Measurements from ENCODE around the gene KIF26B. TPM values are rescaled to one million over a fixed set of nuclear protein-coding genes. Genes with fewer than 3 reads are reported as not detected.
A peak's percentile ranks its signal among the peaks of the same experiment; 100 is the strongest.

Gene KIF26B
- total and polyA plus RNA-seq, 2 experiments from 2014 or later, result 2.5 to 8.0 TPM

DNA sequence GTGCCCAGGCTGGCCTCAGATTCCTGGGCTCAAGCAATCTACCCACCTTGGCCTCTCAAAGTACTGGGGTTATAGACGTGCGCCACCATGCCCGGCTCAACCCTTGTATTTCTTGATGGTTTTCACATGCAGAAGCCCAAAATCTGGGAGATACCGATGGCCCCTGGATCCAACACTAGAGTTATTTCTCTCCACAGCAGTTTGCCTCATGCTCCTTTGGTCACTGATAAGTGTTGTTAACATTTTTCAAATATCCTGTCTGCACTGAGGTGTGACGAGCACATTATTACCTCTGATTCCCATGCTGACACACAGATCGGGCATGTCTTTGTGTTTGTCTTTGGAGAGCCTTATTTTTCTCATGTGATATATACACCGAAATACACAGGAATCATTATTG lies 107.0 kb downstream of the KIF26B start:
- no peaks in the 10 kb centered on the region for H3K79me2 ChIP-seq (ENCODE audit: insufficient read depth)
- 76 to 77% methylated on average over 7 of the region's 7 CpGs for WGBS, 2 experiments (ENCODE audit: low coverage in 1 of 2, low lambda C conversion rate in 2 of 2, missing lambda C conversion rate in 2 of 2)
- H3K9ac ChIP-seq, result no peak overlapping the region
- TF ChIP-seq EZH2 (IDR thresholded peaks at IDR 0.05; ENCODE audit: insufficient read depth, poor library complexity, severe bottlenecking) (no peak), EZH2phosphoT487 (IDR thresholded peaks at IDR 0.05; ENCODE audit: insufficient read depth, low read depth) (no peak)
- no peaks in the 10 kb centered on the region for H4K20me1 ChIP-seq (ENCODE audit: insufficient read depth)
- H3K36me3 ChIP-seq (ENCODE audit: low read depth), result no peaks in the 10 kb centered on the region
- H3K4me2 ChIP-seq (ENCODE audit: unreplicated experiment), result no peak overlapping the region
- no peak overlapping the region for H2AFZ ChIP-seq
- H3K27me3 ChIP-seq (replicated peaks; ENCODE audit: insufficient read depth), result no peaks in the 10 kb centered on the region
- no peak overlapping the region for H3K27ac ChIP-seq
- in situ Hi-C loops (cut with MboI), result no loop called here
- H3K9me2 ChIP-seq (ENCODE audit: insufficient read depth), result no peaks in the 10 kb centered on the region
- no peaks in the 10 kb centered on the region for H3K9me3 ChIP-seq (ENCODE audit: low read depth)
- H3F3A ChIP-seq (ENCODE audit: insufficient read depth), result 0 out of 2 replicates have a peak, but pooled peaks cover 17% of the 10 kb centered on the region
- no peak for DNase-seq
- H3K4me3 ChIP-seq, result no peak overlapping the region
- peaks cover 18% of the 10 kb centered on the region for H3K4me1 ChIP-seq (ENCODE audit: insufficient read depth)

DNA sequence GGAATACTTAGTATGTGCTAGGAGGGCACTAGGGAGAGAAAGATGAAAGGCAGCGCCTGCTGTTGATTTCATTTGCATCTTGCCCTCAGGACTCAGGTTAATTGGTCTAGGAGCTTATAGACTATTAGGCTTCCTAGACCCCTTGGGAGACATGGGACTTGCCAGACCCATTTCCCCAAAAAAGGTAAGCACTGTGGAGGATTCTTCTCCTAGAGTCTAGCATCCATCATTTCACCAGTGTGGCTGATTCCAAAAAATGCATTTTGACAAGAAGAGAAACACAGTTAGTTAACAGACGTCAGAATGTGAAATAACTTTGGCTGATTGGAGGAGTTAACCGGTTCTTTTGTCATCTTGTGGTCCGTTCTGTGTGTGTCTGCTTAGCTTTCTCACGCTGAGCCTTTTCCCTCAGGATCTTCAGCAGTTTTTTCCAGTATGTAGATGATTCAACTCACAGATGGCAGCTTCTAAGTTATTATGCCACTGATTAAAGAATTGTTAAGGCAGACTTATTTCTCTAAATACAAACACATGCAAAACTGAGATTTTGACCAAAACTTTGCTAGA lies 108.8 kb downstream of the KIF26B start:
- 9 to 16% methylated on average over 5 of the region's 5 CpGs for WGBS, 2 experiments (ENCODE audit: low coverage in 1 of 2, low lambda C conversion rate in 2 of 2, missing lambda C conversion rate in 2 of 2)
- Histone ChIP-seq H3K27ac (peak overlapping the region; percentile 57), H3K4me1 (ENCODE audit: insufficient read depth) (peaks cover 18% of the 10 kb centered on the region), H4K20me1 (ENCODE audit: insufficient read depth) (no peaks in the 10 kb centered on the region), H3K9ac (peak overlapping the region; percentile 62), H3K27me3 (replicated peaks; ENCODE audit: insufficient read depth) (no peaks in the 10 kb centered on the region), H3K4me3 (peak overlapping the region; percentile 25), H3K9me2 (ENCODE audit: insufficient read depth) (no peaks in the 10 kb centered on the region), H2AFZ (peak overlapping the region; percentile 31), H3K36me3 (ENCODE audit: low read depth) (no peaks in the 10 kb centered on the region), H3K9me3 (ENCODE audit: low read depth) (no peaks in the 10 kb centered on the region), H3K4me2 (ENCODE audit: unreplicated experiment) (peak overlapping the region; percentile 55), H3F3A (ENCODE audit: insufficient read depth) (0 out of 2 replicates have a peak, but pooled peaks cover 17% of the 10 kb centered on the region), H3K79me2 (ENCODE audit: insufficient read depth) (no peaks in the 10 kb centered on the region)
- in situ Hi-C loops (cut with MboI), result no loop called here
- TF ChIP-seq EZH2 (IDR thresholded peaks at IDR 0.05; ENCODE audit: insufficient read depth, poor library complexity, severe bottlenecking) (no peak), EZH2phosphoT487 (IDR thresholded peaks at IDR 0.05; ENCODE audit: insufficient read depth, low read depth) (no peak)
- peak; percentile 91 for DNase-seq

DNA sequence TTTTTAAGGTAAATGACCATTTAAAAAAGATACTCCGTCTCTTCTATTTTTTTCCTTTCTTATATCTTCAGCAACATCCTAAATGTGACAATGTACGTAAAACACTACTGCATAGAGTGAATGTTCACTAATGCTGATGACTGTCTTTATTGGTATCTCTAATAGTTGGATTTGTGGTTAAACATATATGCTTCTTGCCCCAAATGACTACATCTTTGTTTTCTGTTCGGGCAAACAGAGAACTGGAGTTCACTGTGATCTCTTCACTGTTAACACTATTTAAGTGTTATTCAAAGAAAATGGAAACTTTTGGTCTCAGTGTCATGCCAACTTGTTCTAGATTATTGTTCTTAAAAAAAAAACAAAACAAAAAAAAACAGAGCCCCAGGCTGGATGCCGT lies 109.4 kb downstream of the KIF26B start:
- Histone ChIP-seq H3K4me1 (ENCODE audit: insufficient read depth) (peaks cover 18% of the 10 kb centered on the region), H3K9me2 (ENCODE audit: insufficient read depth) (no peaks in the 10 kb centered on the region), H3K9ac (peak overlapping the region; percentile 62), H3K9me3 (ENCODE audit: low read depth) (no peaks in the 10 kb centered on the region), H3K79me2 (ENCODE audit: insufficient read depth) (no peaks in the 10 kb centered on the region), H2AFZ (peak overlapping the region; percentile 17), H3K4me3 (peak overlapping the region; percentile 17), H4K20me1 (ENCODE audit: insufficient read depth) (no peaks in the 10 kb centered on the region), H3K27ac (peak overlapping the region; percentile 57), H3F3A (ENCODE audit: insufficient read depth) (0 out of 2 replicates have a peak, but pooled peaks cover 17% of the 10 kb centered on the region), H3K4me2 (ENCODE audit: unreplicated experiment) (peak overlapping the region; percentile 55), H3K36me3 (ENCODE audit: low read depth) (no peaks in the 10 kb centered on the region), H3K27me3 (replicated peaks; ENCODE audit: insufficient read depth) (no peaks in the 10 kb centered on the region)
- 35 to 40% methylated on average over 4 of the region's 4 CpGs for WGBS, 2 experiments (ENCODE audit: low coverage in 1 of 2, low lambda C conversion rate in 2 of 2, missing lambda C conversion rate in 2 of 2)
- peak; percentile 54 for DNase-seq
- TF ChIP-seq EZH2 (IDR thresholded peaks at IDR 0.05; ENCODE audit: insufficient read depth, poor library complexity, severe bottlenecking), result no peak
- no peak for TF ChIP-seq EZH2phosphoT487 (IDR thresholded peaks at IDR 0.05; ENCODE audit: insufficient read depth, low read depth)
- in situ Hi-C loops (cut with MboI), result no loop called here

DNA sequence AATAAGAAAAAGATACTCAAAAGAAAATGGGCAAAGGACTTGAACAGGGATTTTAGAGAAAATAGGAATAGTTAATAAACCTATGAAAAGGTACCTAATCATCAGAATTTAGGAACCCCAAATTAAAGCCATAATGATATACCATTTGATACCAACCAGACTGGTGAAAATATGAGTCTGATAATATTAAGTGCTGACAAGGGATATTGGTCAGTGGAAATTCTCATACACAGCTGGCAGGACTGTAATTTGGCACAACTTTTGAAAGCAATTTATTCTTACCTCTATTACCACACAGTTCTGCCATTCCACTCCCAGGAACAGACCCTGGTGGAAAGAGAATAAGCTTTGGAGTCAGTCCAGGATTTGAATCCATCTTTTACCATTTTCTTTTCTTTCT lies 111.3 kb downstream of the KIF26B start:
- H3K36me3 ChIP-seq (ENCODE audit: low read depth), result no peaks in the 10 kb centered on the region
- no peaks in the 10 kb centered on the region for H3K9me2 ChIP-seq (ENCODE audit: insufficient read depth)
- no peaks in the 10 kb centered on the region for H3K79me2 ChIP-seq (ENCODE audit: insufficient read depth)
- no peaks in the 10 kb centered on the region for H4K20me1 ChIP-seq (ENCODE audit: insufficient read depth)
- 0 out of 2 replicates have a peak, but pooled peaks cover 17% of the 10 kb centered on the region for H3F3A ChIP-seq (ENCODE audit: insufficient read depth)
- in situ Hi-C loops (cut with MboI), result no loop called here
- H3K4me1 ChIP-seq (ENCODE audit: insufficient read depth), result peaks cover 18% of the 10 kb centered on the region
- H3K27ac ChIP-seq, result no peak overlapping the region
- H3K9me3 ChIP-seq (ENCODE audit: low read depth), result no peaks in the 10 kb centered on the region
- H3K4me2 ChIP-seq (ENCODE audit: unreplicated experiment), result no peak overlapping the region
- no peak for TF ChIP-seq EZH2 (IDR thresholded peaks at IDR 0.05; ENCODE audit: insufficient read depth, poor library complexity, severe bottlenecking)
- TF ChIP-seq EZH2phosphoT487 (IDR thresholded peaks at IDR 0.05; ENCODE audit: insufficient read depth, low read depth), result no peak
- H3K4me3 ChIP-seq, result no peak overlapping the region
- no peak overlapping the region for H3K9ac ChIP-seq
- no peak overlapping the region for H2AFZ ChIP-seq
- no peak for DNase-seq
- no peaks in the 10 kb centered on the region for H3K27me3 ChIP-seq (replicated peaks; ENCODE audit: insufficient read depth)

DNA sequence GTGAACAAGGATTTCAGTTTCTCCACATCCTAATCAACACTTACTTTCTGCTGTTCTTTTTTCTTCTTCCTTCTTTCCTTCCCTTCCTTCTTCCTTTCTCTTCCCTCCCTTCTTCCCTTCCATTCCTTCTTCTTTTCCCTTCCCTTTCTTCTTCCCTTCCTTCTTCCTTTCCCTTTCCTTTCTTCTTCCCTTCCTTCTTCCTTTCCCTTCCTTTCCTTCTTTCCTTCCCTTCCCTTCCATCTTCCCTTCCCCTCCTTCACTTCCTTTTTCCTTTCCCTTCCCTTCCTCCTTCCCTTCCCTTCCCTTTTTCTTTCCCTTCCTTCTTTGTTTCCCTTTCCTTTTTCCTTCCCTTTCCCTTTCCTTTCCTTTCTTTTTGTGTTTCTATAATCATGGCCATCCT lies 115.3 kb downstream of the KIF26B start:
- Histone ChIP-seq H3K9me2 (ENCODE audit: insufficient read depth) (no peaks in the 10 kb centered on the region), H3K27me3 (replicated peaks; ENCODE audit: insufficient read depth) (no peaks in the 10 kb centered on the region), H3K4me3 (no peak overlapping the region), H2AFZ (no peak overlapping the region), H3K9ac (no peak overlapping the region), H3K27ac (no peak overlapping the region), H3K36me3 (ENCODE audit: low read depth) (no peaks in the 10 kb centered on the region), H3K4me2 (ENCODE audit: unreplicated experiment) (no peak overlapping the region), H3K79me2 (ENCODE audit: insufficient read depth) (no peaks in the 10 kb centered on the region), H3K9me3 (ENCODE audit: low read depth) (no peaks in the 10 kb centered on the region), H3K4me1 (ENCODE audit: insufficient read depth) (no peaks in the 10 kb centered on the region), H3F3A (ENCODE audit: insufficient read depth) (no peaks in the 10 kb centered on the region), H4K20me1 (ENCODE audit: insufficient read depth) (no peaks in the 10 kb centered on the region)
- in situ Hi-C loops (cut with MboI), result no loop called here
- TF ChIP-seq EZH2phosphoT487 (IDR thresholded peaks at IDR 0.05; ENCODE audit: insufficient read depth, low read depth), result no peak
- no peak for DNase-seq

Measured in GM23248 (cell line).